NCI-H2196 (cell line): Measurements from ENCODE around the gene HTR3E.

ENCODE experiments used
- DNase-seq: peaks from one replicate; lab custom pipeline; 2025; ENCODE audit not compliant: unreplicated experiment; lab: John Stamatoyannopoulos, UW

The HTR3E gene

GRCh38 chr3:184154885-184155643, 58.2 kb downstream of the HTR3E start, which contains the start of gene DVL3:
DVL3 (plus strand) TSS chr3:184155377; CDS start chr3:184155636, 259 bp downstream.
- peak; percentile 77 for DNase-seq

GRCh38 chr3:184155644-184156521, 59.0 kb downstream of the HTR3E start:
- no peak for DNase-seq

- no peak for DNase-seq
Observed at GRCh38 chr3:184156522-184156955, 59.7 kb downstream of the HTR3E start.
